ENCODE data around the gene BOLA2B.

DNA sequence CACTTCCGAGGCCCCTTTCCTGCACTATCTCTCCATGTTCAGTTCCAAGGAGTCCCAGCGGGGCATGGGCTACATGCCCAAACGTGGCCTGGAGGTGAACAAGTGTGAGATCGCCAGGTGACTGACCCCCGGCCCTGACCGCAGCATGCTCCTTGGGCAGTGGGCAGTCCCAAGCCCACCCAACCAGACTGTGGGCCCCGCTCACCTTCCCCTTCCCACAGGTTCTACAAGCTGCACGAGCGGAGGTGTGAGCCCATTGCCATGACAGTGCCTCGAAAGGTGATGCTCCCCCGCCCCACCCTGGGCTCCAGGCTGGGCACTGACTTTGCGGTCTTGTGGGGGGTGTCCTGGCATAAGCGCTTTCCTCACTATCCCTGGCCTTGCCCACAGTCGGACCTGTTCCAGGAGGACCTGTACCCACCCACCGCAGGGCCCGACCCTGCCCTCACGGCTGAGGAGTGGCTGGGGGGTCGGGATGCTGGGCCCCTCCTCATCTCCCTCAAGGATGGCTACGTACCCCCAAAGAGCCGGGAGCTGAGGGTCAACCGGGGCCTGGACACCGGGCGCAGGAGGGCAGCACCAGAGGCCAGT is 5.4 kb downstream of the BOLA2B start:
- no peak for TF ChIP-seq RAD21 (IDR thresholded peaks at IDR 0.05; ENCODE audit: low read length)
- TF ChIP-seq, protein P1, sequence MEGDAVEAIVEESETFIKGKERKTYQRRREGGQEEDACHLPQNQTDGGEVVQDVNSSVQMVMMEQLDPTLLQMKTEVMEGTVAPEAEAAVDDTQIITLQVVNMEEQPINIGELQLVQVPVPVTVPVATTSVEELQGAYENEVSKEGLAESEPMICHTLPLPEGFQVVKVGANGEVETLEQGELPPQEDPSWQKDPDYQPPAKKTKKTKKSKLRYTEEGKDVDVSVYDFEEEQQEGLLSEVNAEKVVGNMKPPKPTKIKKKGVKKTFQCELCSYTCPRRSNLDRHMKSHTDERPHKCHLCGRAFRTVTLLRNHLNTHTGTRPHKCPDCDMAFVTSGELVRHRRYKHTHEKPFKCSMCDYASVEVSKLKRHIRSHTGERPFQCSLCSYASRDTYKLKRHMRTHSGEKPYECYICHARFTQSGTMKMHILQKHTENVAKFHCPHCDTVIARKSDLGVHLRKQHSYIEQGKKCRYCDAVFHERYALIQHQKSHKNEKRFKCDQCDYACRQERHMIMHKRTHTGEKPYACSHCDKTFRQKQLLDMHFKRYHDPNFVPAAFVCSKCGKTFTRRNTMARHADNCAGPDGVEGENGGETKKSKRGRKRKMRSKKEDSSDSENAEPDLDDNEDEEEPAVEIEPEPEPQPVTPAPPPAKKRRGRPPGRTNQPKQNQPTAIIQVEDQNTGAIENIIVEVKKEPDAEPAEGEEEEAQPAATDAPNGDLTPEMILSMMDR (conservative IDR thresholded peaks at IDR 0.05; ENCODE audit: low read depth, low read length): no peak
- TF ChIP-seq, protein P2, sequence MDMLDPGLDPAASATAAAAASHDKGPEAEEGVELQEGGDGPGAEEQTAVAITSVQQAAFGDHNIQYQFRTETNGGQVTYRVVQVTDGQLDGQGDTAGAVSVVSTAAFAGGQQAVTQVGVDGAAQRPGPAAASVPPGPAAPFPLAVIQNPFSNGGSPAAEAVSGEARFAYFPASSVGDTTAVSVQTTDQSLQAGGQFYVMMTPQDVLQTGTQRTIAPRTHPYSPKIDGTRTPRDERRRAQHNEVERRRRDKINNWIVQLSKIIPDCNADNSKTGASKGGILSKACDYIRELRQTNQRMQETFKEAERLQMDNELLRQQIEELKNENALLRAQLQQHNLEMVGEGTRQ (IDR thresholded peaks at IDR 0.05; ENCODE audit: low read depth, low read length): no peak
- TF ChIP-seq POLR2A (IDR thresholded peaks at IDR 0.05; ENCODE audit: low read depth, low read length): no peak
- TF ChIP-seq RFX5 (IDR thresholded peaks at IDR 0.05; ENCODE audit: low read depth, low read length): no peak
- TF ChIP-seq MAFK (IDR thresholded peaks at IDR 0.05; ENCODE audit: low read depth, low read length): no peak
- no peak for TF ChIP-seq MXI1 (IDR thresholded peaks at IDR 0.05; ENCODE audit: borderline replicate concordance, low read depth, low read length)
- TF ChIP-seq RCOR1 (IDR thresholded peaks at IDR 0.05; ENCODE audit: insufficient replicate concordance, low read length): no peak

Data from IMR-90 (cell line).